CD4-positive, alpha-beta memory T cell (primary cell): ENCODE results near the gene NRN1L. TPM values are rescaled to one million over a fixed set of nuclear protein-coding genes. Genes with fewer than 3 reads are reported as not detected.
"Not testable (repeated sequence)": the region's sequence is repeated elsewhere in the genome, so short reads cannot be mapped to it uniquely, and the experiment has no call there.

ENCODE experiments used
- CTCF ChIA-PET: fragments of 350-600 bp; sonication (Branson Sonifier 250); formaldehyde crosslinking; loops from one replicate; lab custom pipeline; 2021; ENCODE audit warnings: inconsistent platforms; ENCODE audit not compliant: partially characterized antibody; lab: Charles Lee
- POLR2A ChIA-PET: fragments of 350-600 bp; sonication (Branson Sonifier 250); formaldehyde crosslinking; loops from one replicate; lab custom pipeline; 2021; ENCODE audit not compliant: partially characterized antibody; lab: Charles Lee
- DNase-seq, 5 donors: peaks; one replicate each; pipeline versions ENCODE4 v3.0.0 to v3.0.0-alpha.2; 2020 to 2022; ENCODE audit warnings: mixed read lengths in 1 of 5
- H3K27ac ChIP-seq: one replicate; pipeline ENCODE4 v1.7.0; 2013; ENCODE audit warnings: low read depth, low read length
- H3K27me3 ChIP-seq: 2 replicates; pipeline ENCODE4 v1.7.0; 2013; ENCODE audit warnings: mild to moderate bottlenecking, low read length, moderate library complexity; ENCODE audit not compliant: insufficient read depth
- H3K36me3 ChIP-seq: 2 replicates; pipeline ENCODE4 v1.7.0; 2013; ENCODE audit warnings: mild to moderate bottlenecking, low read length, moderate library complexity; ENCODE audit not compliant: insufficient read depth
- H3K4me1 ChIP-seq: 2 replicates; pipeline ENCODE4 v1.7.0; 2013; ENCODE audit warnings: mild to moderate bottlenecking, low read length, moderate library complexity; ENCODE audit not compliant: insufficient read depth
- H3K4me3 ChIP-seq, 2 donors: one replicate each; pipeline ENCODE4 v1.7.0; 2013; ENCODE audit warnings: low read length in 2 of 2, mild to moderate bottlenecking in 1 of 2
- H3K9me3 ChIP-seq, 2 donors: one replicate each; pipeline ENCODE4 v1.7.0; 2013; ENCODE audit warnings: low read length in 2 of 2, control low read depth in 1 of 2; ENCODE audit not compliant: control insufficient read depth in 1 of 2
- H3K27ac Mint-ChIP-seq, 7 donors: one replicate each; pipeline ENCODE4 v1.8.0; 2020 to 2021; ENCODE audit warnings: mixed read lengths in 7 of 7, mild to moderate bottlenecking in 6 of 7, inconsistent platforms in 3 of 7, moderate library complexity in 3 of 7
- H3K27me3 Mint-ChIP-seq, 2 donors: one replicate each; pipeline ENCODE4 v1.8.0; 2020 to 2021; ENCODE audit warnings: mixed read lengths in 2 of 2
- H3K36me3 Mint-ChIP-seq, 2 donors: one replicate each; pipeline ENCODE4 v1.8.0; 2020 to 2021; ENCODE audit warnings: mixed read lengths in 2 of 2, inconsistent platforms in 1 of 2, mild to moderate bottlenecking in 1 of 2
- H3K4me1 Mint-ChIP-seq, 4 donors: one replicate each; pipeline ENCODE4 v1.8.0; 2020 to 2021; ENCODE audit warnings: mixed read lengths in 4 of 4, mild to moderate bottlenecking in 1 of 4
- H3K4me3 Mint-ChIP-seq, 8 donors: one replicate each; pipeline ENCODE4 v1.8.0; 2020 to 2021; ENCODE audit warnings: mixed read lengths in 8 of 8, mild to moderate bottlenecking in 7 of 8, moderate library complexity in 6 of 8, inconsistent platforms in 3 of 8
- H3K9me3 Mint-ChIP-seq, 8 donors: one replicate each; pipeline ENCODE4 v1.8.0; 2020 to 2021; ENCODE audit warnings: mixed read lengths in 8 of 8, mild to moderate bottlenecking in 5 of 8, inconsistent platforms in 3 of 8, moderate library complexity in 1 of 8
- intact Hi-C: fragments of 100-400 bp; cut with micrococcal nuclease; formaldehyde crosslinking; loops from one replicate; pipeline ENCODE4 v1.15.1; 2023
- polyA plus RNA-seq, 2 donors: library from polyadenylated mRNA; unstranded; fragments of 300-500 nt; fragmentation: Illumina TruSeq; gene quantifications; one replicate each; pipeline ENCODE4 v1.2.3, GENCODE V29; 2021
- total RNA-seq, 2 experiments: library from RNA; stranded (reverse); gene quantifications; one replicate each; pipeline ENCODE4 v1.2.3, GENCODE V29; 2021

Gene NRN1L
- total and polyA plus RNA-seq, 4 experiments from 2014 or later = 0.81 to 7.0 (median 3.4) TPM

DNA sequence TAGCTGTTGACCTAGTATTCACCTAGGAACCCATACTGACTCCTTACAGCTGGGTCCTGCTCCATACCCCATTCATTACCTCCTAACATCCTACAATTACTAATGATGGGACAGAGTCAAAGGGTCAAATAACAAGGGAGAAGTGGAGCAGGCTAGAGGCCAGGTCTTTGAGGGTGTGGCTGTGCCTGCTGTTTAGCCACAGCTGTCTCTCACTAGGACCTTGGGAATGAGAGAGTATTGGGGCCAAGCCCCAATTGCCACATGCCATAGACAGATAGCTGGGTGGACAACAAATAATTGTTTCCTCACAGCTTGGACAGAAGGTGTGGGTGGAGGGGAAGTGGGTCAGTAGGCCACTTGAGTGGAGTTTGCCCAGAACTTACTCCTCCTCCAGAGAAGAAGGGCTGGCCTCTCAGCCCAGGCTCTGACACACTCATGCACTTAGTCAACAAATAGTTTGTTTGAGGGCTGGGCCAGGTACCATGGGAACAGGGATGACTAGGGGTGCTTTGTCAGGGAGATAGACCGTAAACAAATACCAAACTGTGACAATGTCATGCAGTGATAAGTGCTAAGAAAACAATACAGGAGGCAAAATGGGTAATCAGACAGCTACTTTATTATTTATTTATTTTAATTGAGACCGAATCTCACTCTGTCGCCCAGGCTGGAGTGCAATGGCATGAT, 27.0 kb upstream of the NRN1L start:
- H3K27ac ChIP-seq = peak overlapping the region; percentile 43

DNA sequence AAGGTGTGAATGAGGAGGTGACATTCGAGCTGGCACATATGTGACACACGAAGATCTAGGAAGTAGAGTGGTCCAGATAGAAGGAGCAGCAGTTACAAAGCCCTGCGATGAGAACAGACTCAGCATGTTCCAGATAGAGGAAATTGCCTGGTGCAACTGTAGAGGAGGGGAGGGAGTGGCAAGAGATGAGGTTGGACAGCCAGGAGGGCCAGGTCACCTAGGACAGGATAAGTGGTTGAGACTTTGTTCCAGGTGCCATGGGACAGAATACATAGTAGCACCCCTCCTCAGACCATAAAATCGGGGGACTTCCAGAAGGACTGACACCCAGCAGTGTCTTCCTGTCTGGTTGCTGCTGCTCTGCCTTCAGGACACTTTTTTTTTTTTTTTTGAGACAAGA, 26.2 kb upstream of the NRN1L start:
- no peak for DNase-seq
- no peaks in the 10 kb centered on the region for H3K27me3 ChIP-seq
- CTCF ChIA-PET = interaction anchor here (0.7 to 3.9 kb wide), 2 partner anchors 43 to 199 kb away, joined by 3 to 17 read pairs; no protein-coding TSS in a partner anchor
- Mint-ChIP-seq H3K9me3 (no peaks in the 10 kb centered on the region), H3K27ac (peak overlapping the region; percentile 54 to 95 (median 91)), H3K27me3 (no peaks in the 10 kb centered on the region), H3K4me1 (peaks cover 24 to 56% (median 37%) of the 10 kb centered on the region in 4 donors), H3K4me3 (peak overlapping the region in 1 of 8 donors; percentile 59), H3K36me3 (peaks cover 0 to 16% of the 10 kb centered on the region in 2 donors)
- peak overlapping the region; percentile 37 for H3K27ac ChIP-seq
- H3K4me1 ChIP-seq = peaks cover 24% of the 10 kb centered on the region
- peaks cover 14% of the 10 kb centered on the region for H3K36me3 ChIP-seq
- intact Hi-C loops = no loop called here
- H3K4me3 ChIP-seq = no peak overlapping the region
- H3K9me3 ChIP-seq = no peaks in the 10 kb centered on the region
- POLR2A ChIA-PET = no interaction called here

More for the DNA sequence above, 27.0 kb upstream of the NRN1L start:
- no peaks in the 10 kb centered on the region for H3K9me3 ChIP-seq
- CTCF ChIA-PET = interaction anchor here (1.5 to 3.9 kb wide), 2 partner anchors 26 to 42 kb away, joined by 3 to 17 read pairs; no protein-coding TSS in a partner anchor
- Mint-ChIP-seq H3K9me3 (no peaks in the 10 kb centered on the region), H3K4me1 (peaks cover 24 to 56% (median 37%) of the 10 kb centered on the region in 4 donors), H3K4me3 (peak overlapping the region in 2 of 8 donors; percentile 16 to 57), H3K36me3 (peaks cover 0 to 16% of the 10 kb centered on the region in 2 donors), H3K27me3 (no peaks in the 10 kb centered on the region), H3K27ac (peak overlapping the region in 6 of 7 donors; percentile 77 to 95 (median 92))
- peak; percentile 34 to 84 (median 54) for DNase-seq
- no peak overlapping the region for H3K4me3 ChIP-seq
- POLR2A ChIA-PET = interaction anchor here (0.9 kb wide), 1 partner anchor 26 kb away, joined by 3 read pairs; no protein-coding TSS in a partner anchor
- H3K27me3 ChIP-seq = no peaks in the 10 kb centered on the region
- peaks cover 14% of the 10 kb centered on the region for H3K36me3 ChIP-seq
- intact Hi-C loops = no loop called here
- H3K4me1 ChIP-seq = peaks cover 24% of the 10 kb centered on the region

DNA sequence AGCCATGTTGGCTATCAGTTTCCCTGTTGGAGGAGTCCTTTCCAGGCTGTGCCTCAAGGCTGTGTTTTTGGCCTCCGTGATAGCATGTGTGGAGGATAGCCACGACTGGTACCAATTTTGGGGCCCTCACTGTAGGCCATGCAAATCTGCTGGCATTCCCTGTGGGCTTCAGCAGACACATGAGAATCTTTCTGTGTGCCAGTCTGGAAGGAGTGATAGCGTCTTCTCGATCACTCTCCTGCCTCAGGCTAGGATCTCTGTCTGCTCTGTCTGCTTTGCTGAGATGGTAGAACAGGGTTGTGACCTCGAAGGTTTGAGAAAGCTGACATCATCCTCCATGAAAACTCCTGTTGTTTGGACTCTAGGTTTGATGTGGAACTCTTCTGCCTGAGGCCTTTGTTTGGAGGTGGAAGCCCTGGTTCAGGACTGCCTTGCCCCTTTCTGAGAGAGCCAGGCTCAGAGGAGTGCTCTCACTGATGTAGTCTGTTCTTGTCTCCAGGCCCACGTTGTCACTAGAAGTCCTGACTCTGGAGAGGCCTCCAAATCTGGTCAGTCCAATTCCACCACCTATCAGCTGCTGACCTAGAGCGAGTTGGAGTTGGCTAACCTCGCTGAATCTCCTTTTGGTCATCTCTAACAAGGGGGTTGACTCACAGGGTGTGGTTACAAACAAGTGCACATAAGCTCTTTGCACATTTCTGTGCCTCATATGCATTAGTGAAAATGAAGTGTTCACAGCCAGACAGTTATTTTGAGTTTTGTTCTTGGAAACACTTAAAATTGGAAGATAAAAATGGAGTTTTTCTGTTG, 23.9 kb upstream of the NRN1L start:
- ChIA-PET POLR2A (interaction anchor here (1.0 to 1.1 kb wide), 2 partner anchors 11 to 13 kb away, joined by 3 to 4 read pairs; no protein-coding TSS in a partner anchor), CTCF (interaction anchor here (0.5 to 1.7 kb wide), 3 partner anchors 16 to 44 kb away, joined by 3 to 4 read pairs (median 3); no protein-coding TSS in a partner anchor)
- Histone ChIP-seq H3K9me3 (no peaks in the 10 kb centered on the region), H3K4me3 (no peak overlapping the region), H3K4me1 (peaks cover 24% of the 10 kb centered on the region), H3K27ac (no peak overlapping the region), H3K27me3 (no peaks in the 10 kb centered on the region), H3K36me3 (peaks cover 14% of the 10 kb centered on the region)
- Mint-ChIP-seq H3K27ac (peak overlapping the region in 5 of 7 donors; percentile 35 to 78 (median 47)), H3K27me3 (no peaks in the 10 kb centered on the region), H3K36me3 (peaks cover 5 to 23% of the 10 kb centered on the region in 2 donors), H3K4me3 (no peak overlapping the region), H3K4me1 (peaks cover 19 to 42% (median 29%) of the 10 kb centered on the region in 4 donors), H3K9me3 (no peaks in the 10 kb centered on the region)
- intact Hi-C loops = no loop called here
- DNase-seq = no peak

DNA sequence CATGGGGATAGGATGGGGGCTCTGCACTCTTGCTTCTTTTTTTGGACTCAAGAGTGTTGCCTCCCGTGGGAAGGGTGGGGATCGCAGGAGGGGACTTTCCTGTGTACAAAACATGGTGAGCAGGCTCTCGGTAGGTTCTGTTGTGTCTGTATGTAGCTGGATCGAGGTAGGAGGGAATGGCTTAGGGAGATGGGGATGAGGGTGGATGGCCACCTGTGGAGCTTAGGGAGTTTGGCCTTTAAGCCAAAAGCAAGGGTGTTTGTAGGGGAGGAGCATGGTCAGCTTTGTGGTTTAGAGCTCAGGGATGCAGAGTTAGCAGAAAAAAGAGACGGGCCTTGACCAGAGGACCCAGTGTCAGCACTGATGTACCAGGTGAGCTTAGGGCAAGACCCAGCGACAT, 22.8 kb upstream of the NRN1L start:
- Histone ChIP-seq H3K4me3 (no peak overlapping the region), H3K27me3 (no peaks in the 10 kb centered on the region), H3K36me3 (peaks cover 14% of the 10 kb centered on the region), H3K9me3 (no peaks in the 10 kb centered on the region), H3K4me1 (peaks cover 20% of the 10 kb centered on the region), H3K27ac (no peak overlapping the region)
- intact Hi-C loops = no loop called here
- ChIA-PET POLR2A (no interaction called here), CTCF (interaction anchor here (0.7 to 5.8 kb wide), 4 partner anchors 12 to 46 kb away, joined by 3 to 46 read pairs (median 4); no protein-coding TSS in a partner anchor)
- Mint-ChIP-seq H3K27me3 (no peaks in the 10 kb centered on the region), H3K4me1 (peaks cover 17 to 38% (median 26%) of the 10 kb centered on the region in 4 donors), H3K27ac (peak overlapping the region in 3 of 7 donors; percentile 35 to 72 (median 47)), H3K9me3 (no peaks in the 10 kb centered on the region), H3K4me3 (no peak overlapping the region), H3K36me3 (peaks cover 5 to 24% of the 10 kb centered on the region in 2 donors)
- DNase-seq = no peak

DNA sequence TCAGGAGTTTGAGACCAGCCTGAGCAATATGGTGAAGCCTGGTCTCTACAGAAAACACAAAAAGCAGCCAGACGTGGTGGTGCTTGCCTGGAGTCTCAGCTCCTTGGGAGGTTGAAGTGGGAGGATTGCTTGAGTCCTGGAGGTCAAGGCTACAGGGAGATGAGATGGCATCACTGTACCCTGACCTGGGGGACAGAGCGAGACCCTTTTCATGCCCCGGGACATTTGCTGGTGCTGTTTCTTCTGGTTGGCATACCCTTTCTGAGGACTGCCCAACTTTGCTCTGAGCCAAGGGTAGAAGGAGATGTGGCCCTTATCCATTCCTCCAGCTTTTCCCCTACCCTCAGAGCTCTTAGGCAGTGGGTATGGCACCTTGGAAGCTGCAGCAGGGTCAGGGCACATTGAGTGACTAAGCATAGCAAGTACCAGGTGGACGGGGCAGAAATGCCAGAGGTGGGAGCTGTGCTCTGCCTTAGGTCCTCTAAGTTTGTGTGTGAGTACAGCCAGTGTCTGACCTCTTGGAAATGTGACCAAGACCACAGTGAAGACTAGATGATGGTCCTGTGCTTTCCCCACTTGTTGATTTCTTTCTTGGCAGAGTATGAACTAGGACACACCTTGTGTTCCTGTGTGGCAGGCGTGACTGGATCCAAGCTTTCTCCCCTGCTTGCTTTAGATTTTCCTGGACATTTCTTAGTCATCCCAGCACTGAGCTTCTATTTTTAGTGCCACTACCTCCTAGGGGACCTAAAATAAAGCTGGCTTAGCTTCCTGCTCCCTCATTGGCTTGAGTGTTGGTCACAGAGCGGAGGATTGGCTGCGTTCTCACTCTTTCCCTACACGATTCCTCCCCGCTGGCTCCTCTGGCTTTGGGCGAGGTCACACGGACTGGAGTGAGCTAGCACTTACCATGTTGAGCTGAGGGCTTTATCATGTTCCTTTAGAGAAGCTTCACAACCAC, 21.8 kb upstream of the NRN1L start:
- intact Hi-C loops = no loop called here
- Histone ChIP-seq H3K9me3 (no peaks in the 10 kb centered on the region), H3K4me3 (no peak overlapping the region), H3K4me1 (peaks cover 10% of the 10 kb centered on the region), H3K27ac (no peak overlapping the region), H3K27me3 (no peaks in the 10 kb centered on the region), H3K36me3 (peaks cover 19% of the 10 kb centered on the region)
- H3K9me3 Mint-ChIP-seq = no peaks in the 10 kb centered on the region
- H3K36me3 Mint-ChIP-seq = peaks cover 5 to 25% of the 10 kb centered on the region in 2 donors
- no peaks in the 10 kb centered on the region for H3K27me3 Mint-ChIP-seq
- no peak overlapping the region for H3K4me3 Mint-ChIP-seq
- ChIA-PET CTCF (interaction anchor here (0.7 to 5.8 kb wide), 8 partner anchors 13 to 340 kb away, joined by 3 to 46 read pairs (median 4); no protein-coding TSS in a partner anchor), POLR2A (interaction anchor here (0.6 kb wide), 1 partner anchor 143 kb away, joined by 3 read pairs; no protein-coding TSS in a partner anchor)
- DNase-seq = no peak
- peaks cover 8 to 28% (median 16%) of the 10 kb centered on the region in 4 donors for H3K4me1 Mint-ChIP-seq
- peak overlapping the region in 4 of 7 donors; percentile 29 to 72 (median 62) for H3K27ac Mint-ChIP-seq

DNA sequence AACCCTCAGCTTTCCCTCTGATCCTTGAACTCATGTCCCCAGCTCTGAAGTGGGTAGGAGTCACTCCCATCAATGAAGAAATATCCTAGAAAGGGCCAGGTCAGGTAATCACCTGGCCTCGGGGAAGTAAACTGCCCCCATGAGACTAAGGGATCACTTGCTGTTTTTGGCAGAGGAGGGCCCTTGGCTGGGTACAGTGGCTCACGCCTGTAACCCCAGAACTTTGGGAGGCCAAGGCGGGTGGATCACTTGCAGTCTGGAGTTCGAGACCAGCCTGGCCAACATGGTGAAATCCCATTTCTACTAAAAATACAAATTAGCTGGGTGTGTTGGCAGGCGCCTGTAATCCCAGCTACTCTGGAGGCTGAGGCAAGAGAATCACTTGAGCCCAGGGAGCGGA, 20.6 kb upstream of the NRN1L start:
- H3K27ac ChIP-seq, H3K9me3 ChIP-seq, H3K4me3 Mint-ChIP-seq, H3K27ac Mint-ChIP-seq, H3K4me1 ChIP-seq, DNase-seq, H3K27me3 ChIP-seq, H3K27me3 Mint-ChIP-seq, intact Hi-C loops, H3K4me3 ChIP-seq, H3K9me3 Mint-ChIP-seq: not testable (repeated sequence)
- peaks cover 19% of the 10 kb centered on the region for H3K36me3 ChIP-seq
- CTCF ChIA-PET = interaction anchor here (0.8 to 5.8 kb wide), 4 partner anchors 14 to 65 kb away, joined by 3 to 46 read pairs (median 4); no protein-coding TSS in a partner anchor
- POLR2A ChIA-PET = interaction anchor here (0.6 kb wide), 1 partner anchor 9 kb away, joined by 3 read pairs; the partner anchor contains the start of gene EDC4
- H3K4me1 Mint-ChIP-seq = peaks cover 5 to 17% (median 8%) of the 10 kb centered on the region in 4 donors
- peaks cover 5 to 26% of the 10 kb centered on the region in 2 donors for H3K36me3 Mint-ChIP-seq
